Stimulated activated CD4-positive, alpha-beta T cell treated with anti-CD3 and anti-CD28 coated beads, TNF-alpha, amount 100 ng/mL, for 48 hours (primary cell): ENCODE measurements around the gene ABCA1.
"Not testable (repeated sequence)": the region's sequence is repeated elsewhere in the genome, so short reads cannot be mapped to it uniquely, and the experiment has no call there.

Source experiments
- DNase-seq, 3 donors: peaks; one replicate each; pipeline ENCODE4 v3.0.0-alpha.2; 2020; ENCODE audit warnings: low read depth in 3 of 3

Gene ABCA1

DNA sequence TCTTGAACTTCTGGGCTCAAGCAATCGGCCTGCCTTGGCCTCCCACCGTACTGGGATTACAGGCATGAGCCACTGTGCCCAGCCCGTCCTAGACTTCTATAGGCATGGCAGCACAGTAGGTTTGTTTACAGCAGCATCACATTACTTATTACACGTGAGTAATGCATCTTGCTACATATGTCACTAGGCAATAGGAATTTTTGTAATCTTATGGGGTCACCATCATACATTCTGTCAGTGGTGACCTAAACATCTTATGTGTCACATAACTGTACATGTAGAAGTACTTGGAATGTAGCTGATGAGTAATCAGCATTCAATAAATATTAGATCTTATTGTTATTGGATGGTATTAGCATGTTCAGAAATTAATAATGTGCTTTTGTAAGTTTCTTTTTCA, 22.9 kb upstream of the ABCA1 start:
- no peak for DNase-seq

DNA sequence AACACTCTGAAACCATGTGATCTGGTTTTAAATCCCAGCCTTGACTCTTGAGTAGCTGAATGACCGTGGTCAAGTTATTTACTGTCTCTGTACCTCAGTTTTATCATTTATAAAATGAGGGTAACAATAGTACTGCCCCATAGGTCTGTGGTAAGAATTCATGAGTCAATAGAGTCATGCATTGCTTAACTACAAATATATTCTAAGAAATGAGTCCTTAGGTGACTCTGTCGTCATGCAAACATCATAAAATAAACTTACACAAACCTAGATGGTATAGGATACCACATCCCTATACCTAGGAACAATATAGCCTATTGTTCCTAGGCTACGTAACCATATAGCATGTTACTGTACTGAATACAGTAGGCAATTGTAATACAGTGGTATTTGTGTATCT, 20.3 kb upstream of the ABCA1 start:
- no peak for DNase-seq

DNA sequence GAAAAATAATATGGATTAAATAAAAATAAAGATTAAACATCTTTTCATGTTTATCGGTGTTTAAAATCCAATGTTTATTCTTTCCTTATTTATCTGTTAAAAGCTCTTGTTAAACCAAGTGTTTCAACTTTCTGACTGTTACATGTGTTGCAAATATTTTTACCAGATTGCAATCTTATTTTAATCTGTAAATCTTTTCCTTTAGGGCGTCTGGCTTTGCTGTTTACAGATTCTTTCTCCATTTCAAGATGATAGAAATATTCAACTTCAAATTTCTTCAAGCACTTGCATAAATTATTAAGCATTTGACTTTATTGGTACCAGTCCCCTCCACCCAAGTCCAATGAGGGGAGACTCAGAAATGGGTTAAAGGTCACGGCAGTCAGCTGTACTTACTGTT, 16.9 kb upstream of the ABCA1 start:
- no peak for DNase-seq

DNA sequence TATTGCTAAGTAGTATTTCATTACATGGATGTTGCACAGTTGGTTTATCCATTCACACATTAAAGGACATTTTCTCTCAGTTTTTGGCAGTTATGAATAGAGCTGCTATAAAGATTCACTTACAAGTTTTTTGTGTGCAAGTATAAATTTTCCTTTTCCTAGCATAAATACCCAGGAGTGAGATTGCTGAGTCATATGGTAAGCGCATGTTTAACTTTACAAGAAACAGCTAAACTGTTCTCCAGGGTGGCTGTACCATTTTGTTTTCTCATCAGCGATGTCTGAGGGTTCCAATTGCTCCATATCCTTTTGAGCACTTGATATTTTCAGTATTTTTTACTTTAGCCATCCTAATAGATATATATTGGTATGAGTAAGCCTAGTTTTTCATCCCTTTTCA, 16.4 kb upstream of the ABCA1 start:
- DNase-seq: no peak

DNA sequence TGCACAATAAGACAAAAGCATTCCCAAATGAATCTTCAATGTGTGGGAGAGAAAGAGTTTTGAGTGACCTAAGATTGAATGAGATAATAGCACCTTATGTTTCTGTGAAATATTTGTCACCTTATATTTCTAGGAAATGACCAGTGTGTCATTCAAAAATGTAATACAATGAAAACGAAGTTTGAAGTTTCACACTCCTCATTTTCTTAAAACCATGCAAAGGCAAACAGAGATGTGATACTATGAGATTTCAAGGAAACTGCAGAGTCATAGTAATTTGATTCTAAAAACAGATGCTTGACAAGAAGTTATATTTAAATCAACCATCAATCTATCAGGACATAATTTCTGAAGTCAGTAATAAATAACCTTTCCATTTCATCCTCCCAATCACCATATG, 13.6 kb upstream of the ABCA1 start:
- DNase-seq: no peak

DNA sequence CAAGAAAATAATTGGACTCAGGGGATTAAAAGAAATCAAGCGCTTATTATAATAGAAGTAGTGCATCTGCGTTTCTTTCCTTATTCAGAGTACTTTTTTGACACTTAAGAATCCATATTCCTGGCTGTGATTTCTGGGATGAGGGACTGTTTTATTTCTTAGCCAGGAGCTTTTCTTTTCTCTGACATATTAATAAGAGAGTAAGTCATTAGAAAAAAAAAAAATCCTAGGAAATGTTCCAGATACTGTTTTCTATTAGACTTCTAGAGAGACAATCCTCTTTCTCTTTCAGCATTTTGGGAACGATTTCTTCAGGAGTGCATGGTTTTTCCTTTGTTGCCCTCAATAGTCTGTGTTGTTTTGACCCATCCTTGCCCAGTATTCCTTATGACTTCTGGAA, 8.3 kb upstream of the ABCA1 start:
- no peak for DNase-seq

DNA sequence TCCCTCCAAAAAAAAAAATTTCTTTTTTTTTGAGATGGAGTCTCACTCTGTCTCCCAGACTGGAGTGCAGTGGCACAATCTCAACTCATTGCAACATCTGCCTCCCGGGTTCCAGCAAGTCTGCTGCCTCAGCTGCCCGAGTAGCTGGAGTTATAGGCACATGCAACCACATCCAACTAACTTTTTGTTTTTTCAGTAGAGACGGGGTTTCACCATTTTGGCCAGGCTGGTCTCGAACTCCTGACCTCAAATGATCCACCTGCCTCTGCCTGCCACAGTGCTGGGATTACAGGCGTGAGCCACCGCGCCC, 7.5 kb upstream of the ABCA1 start:
- not testable (repeated sequence) for DNase-seq

DNA sequence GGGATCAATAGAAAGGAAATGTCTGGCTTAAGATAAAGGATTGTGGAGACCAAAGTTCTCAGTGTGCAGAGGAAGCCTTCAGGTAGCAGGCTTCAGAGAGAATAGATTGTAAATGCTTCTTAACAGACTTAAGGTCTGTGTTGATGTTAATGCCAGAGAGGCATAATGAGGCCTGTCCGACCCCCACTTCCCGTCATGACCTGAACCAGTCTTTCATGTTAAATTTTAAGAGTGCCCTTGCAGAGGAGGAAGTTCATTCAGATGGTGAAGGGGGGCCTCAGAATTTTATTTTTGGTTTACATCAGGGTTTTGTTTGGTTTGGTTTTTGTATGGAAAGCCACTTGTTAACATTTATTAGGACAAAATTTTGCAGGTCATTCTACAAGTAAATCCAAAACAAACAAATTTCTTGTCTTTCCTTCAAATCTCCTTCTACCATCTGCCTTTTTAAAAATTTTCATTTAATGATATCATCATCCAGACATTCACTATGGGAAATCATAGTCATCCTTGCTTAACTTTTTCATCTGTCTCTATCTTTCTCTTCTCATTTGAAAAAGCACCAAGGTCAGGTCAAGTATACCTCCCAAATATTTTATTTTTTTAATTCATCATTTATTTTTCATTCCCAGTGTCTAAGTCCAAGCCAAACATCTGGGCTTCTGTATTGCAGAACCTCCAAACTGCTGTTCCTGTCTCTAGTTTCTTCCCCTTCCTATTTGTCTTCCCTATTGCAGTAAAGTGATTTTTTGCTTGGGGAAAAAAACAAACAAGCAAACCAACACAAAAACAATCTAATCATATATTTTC, 6.9 kb upstream of the ABCA1 start:
- DNase-seq: no peak

DNA sequence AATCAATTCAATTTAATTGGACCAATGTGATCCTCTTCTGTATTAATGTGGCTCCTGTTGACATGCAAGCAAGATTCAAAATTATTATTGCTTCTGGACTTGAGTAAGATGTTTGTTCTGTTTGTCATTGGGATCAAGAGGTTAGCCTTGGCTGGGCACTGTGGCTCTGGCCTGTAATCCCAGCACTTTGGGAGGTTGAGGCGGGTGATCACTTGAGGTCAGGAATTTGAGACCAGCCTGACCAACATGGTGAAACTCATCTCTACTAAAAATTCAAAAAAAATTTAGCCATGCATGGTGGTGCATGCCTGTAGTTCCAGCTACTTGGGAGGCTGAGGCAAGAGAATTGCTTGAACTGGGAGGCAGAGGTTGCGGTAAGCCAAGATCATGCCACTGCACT, 5.1 kb upstream of the ABCA1 start:
- not testable (repeated sequence) for DNase-seq

DNA sequence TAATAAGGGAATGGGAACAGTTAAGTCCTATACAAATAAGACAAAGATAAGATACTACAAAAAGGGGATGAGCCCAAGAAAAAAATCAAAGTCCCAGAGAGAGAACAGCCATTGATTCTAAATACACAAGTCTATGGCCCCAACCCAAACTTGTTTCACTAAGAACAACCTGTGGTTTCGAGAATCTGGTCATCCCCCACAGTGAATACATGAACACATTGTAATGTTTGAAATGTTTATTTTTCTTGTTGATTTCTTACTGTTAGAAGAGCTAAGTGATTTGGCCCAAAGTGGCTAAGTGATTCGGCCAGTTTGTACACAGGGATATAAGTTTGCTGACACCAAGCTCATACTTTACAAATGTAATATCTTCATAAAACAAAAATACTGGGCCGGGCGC, 3.3 kb upstream of the ABCA1 start:
- DNase-seq: no peak

DNA sequence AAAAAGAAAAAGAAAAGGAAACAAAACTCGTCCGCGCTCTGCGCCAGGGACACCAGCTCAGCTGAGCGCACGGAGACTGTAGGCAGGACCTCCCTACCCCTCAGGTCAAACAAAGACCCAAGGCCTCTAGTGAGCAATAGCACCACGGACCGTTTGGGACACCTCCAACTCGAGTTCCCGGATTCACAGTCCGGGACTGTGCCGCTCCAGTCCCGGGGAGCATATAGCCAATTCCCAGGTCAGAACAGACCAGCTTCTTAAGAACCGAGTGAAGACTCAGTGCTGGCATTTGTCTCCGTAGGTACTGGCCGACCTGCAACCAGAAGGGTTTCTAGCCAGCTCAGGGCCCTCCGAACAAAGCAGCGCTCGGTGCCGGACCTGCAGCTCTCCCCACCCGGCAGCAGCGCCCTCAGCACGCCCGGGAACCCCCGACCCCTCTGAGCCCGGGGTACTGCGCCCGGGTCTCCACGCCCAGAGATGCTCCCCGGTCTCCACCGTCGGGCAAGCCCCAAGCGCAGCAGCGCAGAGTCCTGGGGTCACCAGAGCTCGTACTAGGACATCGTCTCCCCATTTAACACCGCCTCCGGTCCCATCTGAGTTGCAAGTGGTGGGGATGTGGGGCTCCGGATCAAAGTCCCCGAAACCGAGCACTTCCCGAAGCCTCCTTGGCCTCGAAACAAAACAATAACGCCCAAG, 591 bp downstream of the ABCA1 start:
- DNase-seq: peak in 1 of 3 donors; percentile 12

DNA sequence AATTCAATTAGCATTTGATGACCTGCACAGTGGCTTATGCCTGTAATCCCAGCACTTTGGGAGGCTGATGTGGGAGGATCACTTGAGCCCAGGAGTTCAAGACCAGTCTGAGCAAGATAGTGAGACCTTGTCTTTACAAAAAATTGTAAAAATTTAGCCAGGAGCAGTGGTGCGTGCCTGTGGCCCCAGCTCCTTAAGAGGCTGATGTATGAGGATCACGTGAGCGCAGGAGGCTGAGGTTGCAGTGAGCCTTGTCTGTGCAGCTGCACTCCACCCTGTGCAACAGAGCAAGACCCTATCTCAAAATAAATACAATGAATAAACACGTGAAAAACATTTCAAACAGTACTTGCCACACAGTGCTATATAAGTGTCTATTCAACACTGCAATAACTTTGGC, 4.2 kb downstream of the ABCA1 start:
- DNase-seq: no peak

DNA sequence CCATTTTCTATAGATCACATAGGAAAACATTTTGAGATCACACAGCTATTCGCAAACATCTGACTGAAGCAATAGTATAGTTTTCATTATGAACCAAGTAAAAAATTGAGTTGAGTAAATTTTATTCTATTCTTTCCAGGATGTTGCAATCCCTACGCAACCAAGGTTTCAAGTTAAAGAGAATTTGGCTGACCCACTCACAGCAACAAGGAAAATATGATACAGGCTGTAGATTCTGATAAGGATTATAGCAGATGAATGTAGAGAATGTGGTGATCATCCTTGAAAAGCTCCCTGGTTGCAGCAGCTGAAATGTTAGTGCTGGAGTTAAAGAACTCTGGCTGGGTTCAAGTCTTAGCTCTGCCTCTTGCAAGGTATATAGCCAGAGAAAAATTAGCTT, 4.7 kb downstream of the ABCA1 start:
- no peak for DNase-seq

DNA sequence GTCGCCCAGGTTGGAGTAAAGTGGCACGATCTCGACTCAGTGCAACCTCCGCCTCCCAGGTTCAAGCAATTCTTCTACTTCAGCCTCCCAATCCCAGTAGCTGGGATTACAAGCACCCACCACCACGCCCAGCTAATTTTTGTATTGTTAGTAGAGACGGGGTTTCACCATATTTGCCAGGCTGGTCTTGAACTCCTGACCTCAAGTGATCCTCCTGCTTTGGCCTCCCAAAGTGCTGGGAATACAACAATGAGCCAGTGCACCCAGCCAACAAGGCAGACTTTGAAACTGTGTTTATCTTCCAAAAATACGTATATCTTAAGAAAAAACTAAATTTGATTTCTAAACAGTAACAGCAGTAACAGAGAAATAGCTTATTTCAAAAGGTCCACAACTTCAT, 5.2 kb downstream of the ABCA1 start:
- DNase-seq: not testable (repeated sequence)

DNA sequence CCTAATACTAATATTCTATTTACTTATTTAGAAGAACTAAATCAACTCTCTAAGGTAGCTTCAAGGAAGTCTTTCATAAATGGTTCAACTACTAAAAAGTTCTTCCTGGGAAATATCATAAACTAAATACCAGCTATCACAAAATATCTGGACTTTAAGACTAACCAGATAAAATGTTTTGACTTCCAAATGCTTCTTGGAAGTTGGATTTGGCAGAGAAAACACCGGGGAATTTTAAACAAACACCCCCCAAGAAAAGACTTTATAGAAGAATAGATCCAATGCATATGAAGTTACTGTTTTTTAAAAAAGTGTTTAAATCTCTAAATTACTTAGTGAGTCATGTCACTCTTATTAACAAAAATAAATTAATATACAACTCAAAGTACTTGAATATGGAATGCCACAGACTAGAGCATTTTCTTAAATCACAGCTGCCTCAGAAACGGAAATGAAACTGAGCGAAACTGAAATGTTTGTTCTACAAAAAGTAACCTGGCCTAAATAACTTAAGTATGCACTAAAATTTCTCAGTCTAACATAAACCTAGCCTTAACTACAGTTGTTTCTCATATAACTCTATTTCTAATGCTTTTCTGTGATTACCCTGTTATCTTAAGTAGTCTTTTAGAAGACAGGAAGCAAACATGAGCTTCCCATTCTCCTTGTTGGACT, 6.8 kb downstream of the ABCA1 start:
- DNase-seq: no peak

DNA sequence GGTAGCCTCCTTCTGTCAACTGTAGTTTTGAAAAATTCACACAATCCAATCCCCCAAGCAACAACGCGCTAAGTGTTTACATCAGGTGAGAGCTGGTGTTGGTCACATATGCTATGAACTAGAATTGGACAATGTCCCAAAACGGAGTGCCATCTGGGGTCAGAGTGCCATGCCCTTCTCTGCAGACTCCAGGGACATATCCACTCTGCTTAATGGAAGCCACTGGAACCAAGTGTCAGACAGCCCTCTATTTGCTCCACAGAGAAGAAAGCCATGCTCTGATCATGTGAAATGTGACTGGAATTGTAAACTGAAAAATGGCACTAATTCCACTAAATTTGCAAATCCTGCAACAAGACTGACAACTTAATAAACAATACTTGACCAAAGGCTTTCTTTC, 12.2 kb downstream of the ABCA1 start:
- no peak for DNase-seq

DNA sequence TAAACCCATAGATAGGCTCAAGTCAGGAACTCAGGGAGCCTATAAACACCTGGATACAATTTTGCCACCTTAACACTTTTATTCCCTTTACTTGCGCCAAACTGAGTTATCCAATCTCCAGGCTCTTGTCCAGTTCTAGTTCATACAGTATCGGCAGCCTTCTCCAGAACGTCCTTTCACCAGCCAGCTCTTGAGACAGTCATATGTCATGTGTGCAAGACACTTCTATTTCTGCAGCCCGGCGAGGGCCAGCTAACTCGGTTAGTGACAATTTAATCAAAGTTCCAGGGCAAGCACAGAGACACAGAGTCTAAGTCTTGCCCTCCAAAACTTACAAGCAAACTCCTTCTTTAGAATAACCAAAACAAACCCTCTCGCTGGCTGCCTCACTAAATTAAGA, 12.9 kb downstream of the ABCA1 start:
- no peak for DNase-seq

DNA sequence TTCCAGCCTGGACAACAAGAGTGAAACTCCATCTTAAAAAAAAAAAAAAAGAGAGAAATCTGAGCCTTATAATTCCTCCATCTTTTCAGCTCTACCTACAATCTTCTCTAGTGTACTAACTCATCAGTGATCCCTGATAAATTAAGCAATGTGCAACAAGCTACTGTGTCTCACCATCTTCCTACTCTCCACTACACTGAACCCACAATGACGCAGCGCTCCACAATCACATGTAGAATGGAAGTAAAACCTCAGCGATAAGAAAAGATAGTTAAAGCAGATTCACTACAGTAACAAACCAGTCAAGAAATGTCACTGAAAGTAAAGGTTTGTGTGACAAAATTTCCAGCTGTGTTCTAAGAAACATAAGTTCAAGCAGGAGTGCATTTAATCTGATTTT, 13.5 kb downstream of the ABCA1 start:
- no peak for DNase-seq

DNA sequence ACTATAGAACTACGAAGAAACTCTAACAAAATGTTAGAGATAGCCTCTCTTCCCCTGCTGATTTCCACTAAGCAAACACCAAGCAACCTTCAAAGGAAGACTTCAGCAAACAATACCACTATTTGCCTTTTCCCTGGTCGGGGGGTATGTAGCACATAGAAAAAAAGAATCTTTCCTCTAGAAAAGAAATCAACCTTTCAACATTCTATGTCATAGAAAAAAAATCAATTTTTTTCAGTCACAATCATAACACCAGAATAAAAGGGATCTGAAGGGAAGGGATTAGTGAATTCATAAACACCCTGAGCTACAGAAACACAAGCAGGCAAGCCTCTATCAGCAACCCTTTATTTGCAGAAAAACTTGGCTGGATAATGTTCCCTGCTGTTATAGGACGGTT, 15.3 kb downstream of the ABCA1 start:
- no peak for DNase-seq

DNA sequence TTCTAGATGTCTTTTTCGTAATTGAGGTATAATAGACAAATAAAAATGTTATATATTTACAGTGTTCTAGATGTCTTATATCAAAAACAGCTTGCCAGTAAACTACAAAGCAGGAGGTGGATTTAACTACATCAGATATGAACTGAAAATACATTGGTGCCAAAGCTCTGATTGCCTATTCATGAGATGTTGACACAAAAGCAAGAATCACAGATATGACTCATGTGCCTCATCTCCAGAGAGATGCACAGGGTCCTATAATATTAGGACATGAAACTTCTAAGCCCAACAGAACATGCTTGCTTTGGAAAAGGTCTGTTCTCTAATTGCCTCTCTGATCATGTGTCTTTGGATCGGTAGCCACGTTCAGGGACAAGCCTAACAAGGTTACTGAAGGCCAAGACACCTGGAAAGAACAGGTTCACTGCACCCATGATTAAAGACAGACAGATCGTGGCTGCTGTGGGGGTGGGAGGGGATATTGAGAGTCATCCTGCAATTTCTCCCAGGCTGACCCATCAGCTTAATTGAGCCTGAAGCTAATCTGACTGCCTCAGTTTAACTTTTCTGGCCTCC, 16.8 kb downstream of the ABCA1 start:
- no peak for DNase-seq

DNA sequence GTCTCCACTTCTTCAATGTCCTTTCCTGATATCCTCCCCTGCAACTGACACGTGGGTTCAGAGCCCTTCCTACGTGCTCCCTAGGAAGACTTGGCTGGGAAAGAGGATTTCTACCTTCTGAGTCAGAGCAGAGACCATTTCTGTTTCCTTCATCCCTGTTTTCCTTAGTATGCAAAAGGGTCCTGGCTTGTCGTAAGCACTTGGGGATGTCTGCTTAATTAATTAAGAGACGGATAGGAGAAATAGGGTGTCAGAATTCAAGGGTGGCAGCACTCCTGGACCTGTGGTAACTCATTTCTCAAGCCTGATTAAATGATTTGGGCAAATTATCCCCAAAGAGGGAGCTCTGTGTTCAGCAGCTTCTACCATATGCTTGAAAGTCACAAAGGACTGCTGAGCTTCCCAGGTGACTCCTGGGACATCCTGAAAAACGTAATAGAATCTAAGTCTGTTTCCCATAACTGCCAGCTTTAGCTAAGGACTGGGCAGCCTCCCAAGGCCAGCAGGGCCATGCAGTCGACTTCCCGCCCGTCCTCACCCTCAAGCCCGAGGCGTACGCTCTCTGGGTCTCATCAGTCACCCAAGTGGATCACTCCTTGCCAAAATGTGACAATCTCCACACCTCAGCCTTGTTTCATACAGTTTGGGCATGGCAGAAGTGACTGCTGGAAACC, 20.5 kb downstream of the ABCA1 start:
- DNase-seq: no peak
